Upper lobe of left lung (tissue), 6 donors: ENCODE measurements around the gene CHMP5. TPM values are rescaled to one million over a fixed set of nuclear protein-coding genes. Genes with fewer than 3 reads are reported as not detected.
A peak's percentile ranks its signal among the peaks of the same experiment; 100 is the strongest.

ENCODE experiments used
- ATAC-seq, 2 donors: fragments of 200-7000 bp; cut with Tn5 transposase; one replicate each; pipeline ENCODE4 v1.9.1; 2022; ENCODE audit warnings: mild to moderate bottlenecking in 2 of 2, moderate library complexity in 2 of 2; ENCODE audit not compliant: low FRiP score in 2 of 2
- DNase-seq, 2 donors: peaks; one replicate each; pipeline ENCODE4 v3.0.0-alpha.2; 2019 to 2020
- H3K27ac ChIP-seq, 4 donors: fragments of 200-600 bp; sonication (generic); one replicate each; pipeline ENCODE4 v1.5.1; 2016 to 2019
- H3K27me3 ChIP-seq, 4 donors: fragments of 200-600 bp; sonication (generic); one replicate each; pipeline ENCODE4 v1.5.1; 2017 to 2019
- H3K36me3 ChIP-seq, 4 donors: fragments of 200-600 bp; sonication (generic); one replicate each; pipeline ENCODE4 v1.5.1; 2016 to 2019
- H3K4me1 ChIP-seq, 4 donors: fragments of 200-600 bp; sonication (generic); one replicate each; pipeline ENCODE4 v1.5.1; 2018 to 2019
- H3K4me3 ChIP-seq, 4 donors: fragments of 200-600 bp; sonication (generic); one replicate each; pipeline ENCODE4 v1.5.1; 2017 to 2019; ENCODE audit warnings: mild to moderate bottlenecking in 2 of 4, moderate library complexity in 1 of 4
- H3K9me3 ChIP-seq, 4 donors: fragments of 200-600 bp; sonication (generic); one replicate each; pipeline ENCODE4 v1.5.1; 2018 to 2019
- CTCF ChIP-seq, 6 experiments: fragments of 450-650 bp in 4 of 6; fragments of 200-600 bp in 2 of 6; sonication (generic) in 2 of 6; IDR thresholded peaks; one replicate each; pipeline ENCODE4 v1.5.1; 2016 to 2019; ENCODE audit warnings: antibody characterized with exemption in 6 of 6
- EP300 ChIP-seq, 4 donors: sonication (generic); formaldehyde crosslinking; IDR thresholded peaks; one replicate each; pipeline ENCODE4 v1.5.1; 2017; ENCODE audit warnings: antibody characterized with exemption in 4 of 4, control low read depth in 2 of 4
- POLR2A ChIP-seq, 4 donors: fragments of 450-650 bp; IDR thresholded peaks; one replicate each; pipeline ENCODE4 v1.5.1; 2016 to 2017; ENCODE audit warnings: antibody characterized with exemption in 4 of 4, mild to moderate bottlenecking in 2 of 4
- POLR2AphosphoS5 ChIP-seq, 2 donors: sonication (generic); formaldehyde crosslinking; IDR thresholded peaks; one replicate each; pipeline ENCODE4 v1.5.1; 2017; ENCODE audit warnings: antibody characterized with exemption in 2 of 2
- WGBS, 2 donors: methylation state at CpG; one replicate each; pipeline ENCODE4 v1.1.5; 2017 to 2018; 5-methylcytosine and 5-hydroxymethylcytosine counted together
- total RNA-seq, 6 donors: library from RNA; depleted of rRNA in 4 of 6; stranded (reverse); fragments of >200 nt in 4 of 6; gene quantifications; one replicate each; pipeline versions ENCODE4 v1.1.0 to v1.2.1, GENCODE V29; 2016 to 2021
- donor health status: DM: no; HTN: no; CAD: no; lungs with moderate emphysema.
- donor health status: DM: no; HTN: yes; CAD: no; lungs with severe emphysema.

The CHMP5 gene
- total RNA-seq, 6 donors from 2014 or later = 33.5 to 95.5 (median 60.1) TPM

DNA sequence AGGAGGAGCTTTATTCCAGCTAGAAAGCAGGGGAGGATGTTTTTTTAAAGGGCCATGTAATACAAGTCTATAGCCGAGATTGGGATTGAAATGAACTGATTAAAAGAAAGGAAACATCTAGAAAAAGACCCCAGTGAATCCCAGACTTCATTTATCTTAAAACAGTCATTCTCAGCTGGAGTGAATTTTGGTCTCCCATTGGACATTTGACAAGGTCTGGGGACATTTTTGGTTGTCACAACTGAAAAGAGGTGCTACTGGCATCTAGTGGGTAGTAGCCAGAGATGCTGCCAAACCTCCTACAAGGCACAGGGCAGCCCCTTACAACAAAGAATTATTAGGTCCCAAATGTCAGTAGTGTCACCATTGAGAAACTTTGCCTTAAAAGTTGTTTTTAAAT lies 41.2 kb upstream of the CHMP5 start:
- no peak overlapping the region for H3K4me3 ChIP-seq
- H3K4me1 ChIP-seq = peaks cover 11 to 17% (median 13%) of the 10 kb centered on the region in 4 donors
- H3K27me3 ChIP-seq = no peaks in the 10 kb centered on the region
- H3K36me3 ChIP-seq = no peaks in the 10 kb centered on the region
- no peak overlapping the region for H3K27ac ChIP-seq
- no peaks in the 10 kb centered on the region for H3K9me3 ChIP-seq
- TF ChIP-seq POLR2A (IDR thresholded peaks at IDR 0.05) (no peak), EP300 (IDR thresholded peaks at IDR 0.05) (no peak), POLR2AphosphoS5 (IDR thresholded peaks at IDR 0.05) (no peak), CTCF (IDR thresholded peaks at IDR 0.05) (no peak)
- DNase-seq (no peak), ATAC-seq (no peak)
- WGBS, 2 donors = 74 to 87% methylated on average over 1 of the region's 1 CpG

- peak overlapping the region in 2 of 4 donors; percentile 13 to 20 for H3K27ac ChIP-seq
- H3K27me3 ChIP-seq = no peaks in the 10 kb centered on the region
- H3K9me3 ChIP-seq = no peaks in the 10 kb centered on the region
- H3K4me1 ChIP-seq = peaks cover 11 to 22% (median 13%) of the 10 kb centered on the region in 4 donors
- DNase-seq (peak in 1 of 2 donors; percentile 44), ATAC-seq (peak in 1 of 2 donors; percentile 72)
- H3K36me3 ChIP-seq = no peaks in the 10 kb centered on the region
- TF ChIP-seq POLR2A (IDR thresholded peaks at IDR 0.05) (no peak), CTCF (IDR thresholded peaks at IDR 0.05) (peak; percentile 54 to 89 (median 84))
- H3K4me3 ChIP-seq = no peak overlapping the region
- 17 to 24% methylated on average over 6 of the region's 6 CpGs for WGBS, 2 donors
Observed at GRCh38 chr9:33225319-33226147, 39.3 kb upstream of the CHMP5 start.

GRCh38 chr9:33227008-33227398 lies 37.8 kb upstream of the CHMP5 start:
- Histone ChIP-seq H3K4me1 (peaks cover 11 to 15% (median 13%) of the 10 kb centered on the region in 4 donors), H3K27me3 (no peaks in the 10 kb centered on the region), H3K4me3 (no peak overlapping the region), H3K36me3 (no peaks in the 10 kb centered on the region), H3K27ac (peak overlapping the region in 3 of 4 donors; percentile 36 to 60 (median 45)), H3K9me3 (no peaks in the 10 kb centered on the region)
- WGBS, 2 donors = 68 to 72% methylated on average over 10 of the region's 10 CpGs
- TF ChIP-seq CTCF (IDR thresholded peaks at IDR 0.05) (no peak), EP300 (IDR thresholded peaks at IDR 0.05) (no peak), POLR2AphosphoS5 (IDR thresholded peaks at IDR 0.05) (no peak), POLR2A (IDR thresholded peaks at IDR 0.05) (no peak)
- ATAC-seq = peak in 1 of 2 donors; percentile 71
- DNase-seq = peak in 1 of 2 donors; percentile 73

GRCh38 chr9:33227741-33228140 lies 37.1 kb upstream of the CHMP5 start:
- Histone ChIP-seq H3K4me1 (peaks cover 11 to 15% (median 13%) of the 10 kb centered on the region in 4 donors), H3K27me3 (no peaks in the 10 kb centered on the region), H3K27ac (peak overlapping the region in 2 of 4 donors; percentile 45 to 60), H3K4me3 (no peak overlapping the region), H3K9me3 (no peaks in the 10 kb centered on the region), H3K36me3 (no peaks in the 10 kb centered on the region)
- TF ChIP-seq EP300 (IDR thresholded peaks at IDR 0.05) = no peak
- no peak for TF ChIP-seq POLR2AphosphoS5 (IDR thresholded peaks at IDR 0.05)
- no peak for TF ChIP-seq CTCF (IDR thresholded peaks at IDR 0.05)
- TF ChIP-seq POLR2A (IDR thresholded peaks at IDR 0.05) = no peak
- ATAC-seq (no peak), DNase-seq (no peak)
- 59 to 77% methylated on average over 8 of the region's 8 CpGs for WGBS, 2 donors
